ENCODE results near the gene ADARB2. TPM values are rescaled to one million over a fixed set of nuclear protein-coding genes. Genes with fewer than 3 reads are reported as not detected.
"Not testable (repeated sequence)": the region's sequence is repeated elsewhere in the genome, so short reads cannot be mapped to it uniquely, and the experiment has no call there.

Gene ADARB2
- total and polyA plus RNA-seq, 4 donors, result 0.22 to 1.3 (median 0.55) TPM

DNA sequence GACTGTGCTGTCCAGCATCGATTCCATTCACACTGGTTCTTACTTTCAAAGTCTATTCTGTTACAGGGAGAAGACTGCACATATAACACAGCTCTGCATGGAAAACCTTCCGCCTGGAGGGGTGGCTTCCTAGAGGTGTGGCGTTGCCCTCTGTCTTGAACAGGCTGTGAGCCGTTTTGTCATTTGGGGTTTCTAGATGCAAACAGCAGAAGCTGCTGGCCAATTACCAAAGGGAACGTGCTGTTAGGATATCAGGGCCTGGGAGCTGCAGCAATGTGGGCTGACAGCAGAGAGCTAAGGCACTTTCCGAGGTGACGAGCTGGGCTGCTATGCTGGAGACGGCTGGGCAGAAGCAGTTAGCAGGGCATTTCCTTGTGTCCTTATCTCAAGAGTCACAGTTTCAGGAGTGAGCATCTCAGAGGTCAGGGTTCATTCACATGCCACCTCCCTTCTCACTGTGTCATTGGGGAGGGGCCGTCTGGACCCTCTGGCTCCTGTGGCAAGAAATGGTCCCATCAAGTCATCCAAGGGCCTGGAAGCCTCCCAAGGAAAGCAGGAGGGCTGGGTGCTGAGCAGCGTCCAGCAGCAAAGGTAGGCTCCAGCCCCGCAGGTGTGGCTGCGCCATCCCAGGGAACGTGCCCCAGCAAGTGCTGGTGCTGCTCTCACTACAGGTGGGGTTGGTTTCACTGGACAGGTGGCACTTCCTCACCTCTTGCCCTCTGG lies 574.7 kb downstream of the ADARB2 start:
- DNase-seq, result peak; percentile 27 to 47 (median 42)
- no peak for TF ChIP-seq CTCF (IDR thresholded peaks at IDR 0.05; ENCODE audit: control extremely low read depth, extremely low read depth)
- no peak for ATAC-seq (ENCODE audit: insufficient read depth, low FRiP score)
- H3K9ac ChIP-seq (ENCODE audit: insufficient read depth in 1 of 2, low read length in 2 of 2), result no peak overlapping the region
- H3K36me3 ChIP-seq (ENCODE audit: control insufficient read depth in 4 of 4, insufficient read depth in 4 of 4, low read length in 4 of 4), result no peaks in the 10 kb centered on the region
- H3K27ac ChIP-seq (ENCODE audit: low read depth in 1 of 2, low read length in 1 of 2), result no peak overlapping the region
- no peaks in the 10 kb centered on the region for H3K4me1 ChIP-seq (ENCODE audit: control insufficient read depth in 5 of 5, insufficient read depth in 5 of 5, low read length in 5 of 5)
- H3K9me3 ChIP-seq (ENCODE audit: control insufficient read depth in 4 of 4, insufficient read depth in 3 of 4, low read length in 3 of 4), result peaks cover 0 to 3% (median under 1%) of the 10 kb centered on the region in 4 donors
- no peak overlapping the region for H3K4me3 ChIP-seq
- WGBS, 2 donors, result 71 to 76% methylated on average over 13 of the region's 13 CpGs
- H3K27me3 ChIP-seq (ENCODE audit: control insufficient read depth in 3 of 3, insufficient read depth in 3 of 3, low read length in 2 of 3), result no peaks in the 10 kb centered on the region

- H3K9ac ChIP-seq (ENCODE audit: insufficient read depth in 1 of 2, low read length in 2 of 2); H3K27ac ChIP-seq (ENCODE audit: low read depth in 1 of 2, low read length in 1 of 2); H3K27me3 ChIP-seq (ENCODE audit: control insufficient read depth in 3 of 3, insufficient read depth in 3 of 3, low read length in 2 of 3); DNase-seq; H3K4me3 ChIP-seq; H3K9me3 ChIP-seq (ENCODE audit: control insufficient read depth in 4 of 4, insufficient read depth in 3 of 4, low read length in 3 of 4); H3K36me3 ChIP-seq (ENCODE audit: control insufficient read depth in 4 of 4, insufficient read depth in 4 of 4, low read length in 4 of 4); H3K4me1 ChIP-seq (ENCODE audit: control insufficient read depth in 5 of 5, insufficient read depth in 5 of 5, low read length in 5 of 5); ATAC-seq (ENCODE audit: insufficient read depth, low FRiP score): not testable (repeated sequence)
- 84 to 87% methylated on average over 5 of the region's 5 CpGs for WGBS, 2 donors
Measured at GRCh38 chr10:1161315-1161673, 576.0 kb downstream of the ADARB2 start.

DNA sequence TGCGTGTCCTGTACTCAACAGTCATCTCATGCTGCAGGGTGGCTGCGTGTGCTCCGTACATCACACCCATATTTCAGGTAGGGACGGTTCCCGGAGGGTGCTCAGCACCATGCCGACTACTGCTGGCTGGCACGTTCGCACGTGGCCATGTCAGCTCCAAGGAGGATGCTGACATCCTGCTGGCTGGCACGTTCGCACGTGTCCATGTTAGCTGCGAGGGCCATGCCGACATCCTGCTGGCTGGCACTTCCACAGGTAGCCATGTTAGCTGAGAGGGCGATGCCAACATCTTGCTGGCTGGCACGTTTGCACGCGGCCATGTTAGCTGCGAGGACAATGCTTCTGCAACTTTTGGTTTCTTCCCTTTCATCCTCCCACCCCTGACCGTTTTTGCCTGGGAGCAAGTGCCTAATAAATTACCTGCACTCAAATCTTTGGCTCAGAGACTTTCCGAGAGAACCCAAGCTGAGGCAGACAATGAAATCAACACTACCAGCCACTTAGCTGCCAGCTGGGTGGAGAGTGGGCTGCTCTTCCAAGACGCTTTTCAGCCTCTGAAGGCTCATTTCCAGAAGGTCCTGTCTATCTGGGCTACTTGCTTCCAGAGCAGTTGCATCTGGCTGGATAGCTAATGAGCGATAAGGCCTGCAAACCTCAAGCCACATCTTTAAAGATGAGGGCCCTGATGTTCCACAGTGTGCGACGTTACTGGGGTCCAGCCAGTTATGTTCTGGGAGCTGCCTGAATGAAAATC lies 576.6 kb downstream of the ADARB2 start:
- ATAC-seq (ENCODE audit: insufficient read depth, low FRiP score), result no peak
- Histone ChIP-seq H3K9me3 (ENCODE audit: control insufficient read depth in 4 of 4, insufficient read depth in 3 of 4, low read length in 3 of 4) (peaks cover 0 to 5% (median under 1%) of the 10 kb centered on the region in 4 donors), H3K4me1 (ENCODE audit: control insufficient read depth in 5 of 5, insufficient read depth in 5 of 5, low read length in 5 of 5) (peaks cover 0 to 3% (median 0%) of the 10 kb centered on the region in 5 donors), H3K9ac (ENCODE audit: insufficient read depth in 1 of 2, low read length in 2 of 2) (no peak overlapping the region), H3K36me3 (ENCODE audit: control insufficient read depth in 4 of 4, insufficient read depth in 4 of 4, low read length in 4 of 4) (no peaks in the 10 kb centered on the region), H3K27me3 (ENCODE audit: control insufficient read depth in 3 of 3, insufficient read depth in 3 of 3, low read length in 2 of 3) (no peaks in the 10 kb centered on the region), H3K4me3 (no peak overlapping the region), H3K27ac (ENCODE audit: low read depth in 1 of 2, low read length in 1 of 2) (no peak overlapping the region)
- no peak for TF ChIP-seq CTCF (IDR thresholded peaks at IDR 0.05; ENCODE audit: control extremely low read depth, extremely low read depth)
- 87 to 92% methylated on average over 25 of the region's 25 CpGs for WGBS, 2 donors
- DNase-seq, result peak; percentile 59 to 76 (median 75)
